ENCODE measurements around the gene RRAD. TPM values are rescaled to one million over a fixed set of nuclear protein-coding genes. Genes with fewer than 3 reads are reported as not detected.

RRAD gene
- total RNA-seq, 6 experiments from 2014 or later, result 0.51 to 7.7 (median 3.0) TPM; not detected in 1

DNA sequence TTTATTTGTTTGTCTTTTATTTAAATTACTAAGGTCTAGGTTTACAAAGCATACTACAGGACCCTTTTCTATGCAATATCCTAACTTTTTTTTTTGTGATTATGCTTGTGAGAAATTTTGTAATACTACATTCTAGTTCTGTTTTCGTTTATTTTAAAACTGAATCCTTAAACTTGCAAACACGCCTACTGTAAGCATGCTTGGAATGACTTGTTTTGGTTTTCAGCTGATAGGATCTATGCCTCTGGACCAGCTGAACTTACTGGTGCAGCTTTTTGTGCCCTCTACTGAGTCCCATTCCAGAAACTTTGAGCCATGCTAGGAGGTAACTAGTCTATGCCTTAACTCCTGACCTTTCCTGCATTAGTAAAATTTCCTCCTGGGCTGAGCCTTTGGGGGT is 39.0 kb downstream of the RRAD start:
- Histone ChIP-seq H3K27ac (no peak overlapping the region), H3K9me3 (no peaks in the 10 kb centered on the region), H3K27me3 (no peaks in the 10 kb centered on the region), H3K4me3 (no peak overlapping the region), H3K4me1 (peaks cover 0 to 14% (median 0%) of the 10 kb centered on the region in 4 donors), H3K36me3 (peaks cover 0 to 28% (median 2%) of the 10 kb centered on the region in 4 donors)
- 69% methylated on average over 2 of the region's 2 CpGs for WGBS (ENCODE audit: insufficient coverage, low coverage, low lambda C conversion rate, missing lambda C conversion rate)
- DNase-seq (no peak), ATAC-seq (no peak)
- intact Hi-C loops (cut with DNase I), result no loop called here
- TF ChIP-seq, protein P1, sequence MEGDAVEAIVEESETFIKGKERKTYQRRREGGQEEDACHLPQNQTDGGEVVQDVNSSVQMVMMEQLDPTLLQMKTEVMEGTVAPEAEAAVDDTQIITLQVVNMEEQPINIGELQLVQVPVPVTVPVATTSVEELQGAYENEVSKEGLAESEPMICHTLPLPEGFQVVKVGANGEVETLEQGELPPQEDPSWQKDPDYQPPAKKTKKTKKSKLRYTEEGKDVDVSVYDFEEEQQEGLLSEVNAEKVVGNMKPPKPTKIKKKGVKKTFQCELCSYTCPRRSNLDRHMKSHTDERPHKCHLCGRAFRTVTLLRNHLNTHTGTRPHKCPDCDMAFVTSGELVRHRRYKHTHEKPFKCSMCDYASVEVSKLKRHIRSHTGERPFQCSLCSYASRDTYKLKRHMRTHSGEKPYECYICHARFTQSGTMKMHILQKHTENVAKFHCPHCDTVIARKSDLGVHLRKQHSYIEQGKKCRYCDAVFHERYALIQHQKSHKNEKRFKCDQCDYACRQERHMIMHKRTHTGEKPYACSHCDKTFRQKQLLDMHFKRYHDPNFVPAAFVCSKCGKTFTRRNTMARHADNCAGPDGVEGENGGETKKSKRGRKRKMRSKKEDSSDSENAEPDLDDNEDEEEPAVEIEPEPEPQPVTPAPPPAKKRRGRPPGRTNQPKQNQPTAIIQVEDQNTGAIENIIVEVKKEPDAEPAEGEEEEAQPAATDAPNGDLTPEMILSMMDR (IDR thresholded peaks at IDR 0.05), result no peak
- TF ChIP-seq POLR2A (IDR thresholded peaks at IDR 0.05), result no peak

DNA sequence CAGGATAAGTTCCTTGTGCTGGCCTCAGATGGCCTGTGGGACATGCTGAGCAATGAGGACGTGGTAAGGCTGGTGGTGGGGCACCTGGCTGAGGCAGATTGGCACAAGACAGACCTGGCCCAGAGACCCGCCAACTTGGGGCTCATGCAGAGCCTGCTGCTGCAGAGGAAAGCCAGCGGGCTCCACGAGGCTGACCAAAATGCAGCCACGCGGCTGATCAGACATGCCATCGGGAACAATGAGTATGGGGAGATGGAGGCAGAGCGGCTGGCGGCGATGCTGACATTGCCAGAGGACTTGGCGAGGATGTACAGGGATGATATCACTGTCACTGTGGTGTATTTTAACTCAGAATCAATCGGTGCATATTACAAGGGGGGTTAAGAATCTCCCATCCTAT is 39.8 kb downstream of the RRAD start:
- Histone ChIP-seq H3K4me3 (no peak overlapping the region), H3K27me3 (no peaks in the 10 kb centered on the region), H3K27ac (no peak overlapping the region), H3K36me3 (peaks cover 0 to 28% (median 2%) of the 10 kb centered on the region in 4 donors), H3K4me1 (peaks cover 0 to 16% (median 0%) of the 10 kb centered on the region in 4 donors), H3K9me3 (no peaks in the 10 kb centered on the region)
- 79% methylated on average over 9 of the region's 12 CpGs for WGBS (ENCODE audit: insufficient coverage, low coverage, low lambda C conversion rate, missing lambda C conversion rate)
- DNase-seq (peak in 1 of 3 donors; percentile 20), ATAC-seq (no peak)
- TF ChIP-seq POLR2A (IDR thresholded peaks at IDR 0.05), result no peak
- TF ChIP-seq, protein P1 (IDR thresholded peaks at IDR 0.05), result no peak
- intact Hi-C loops (cut with DNase I), result no loop called here

DNA sequence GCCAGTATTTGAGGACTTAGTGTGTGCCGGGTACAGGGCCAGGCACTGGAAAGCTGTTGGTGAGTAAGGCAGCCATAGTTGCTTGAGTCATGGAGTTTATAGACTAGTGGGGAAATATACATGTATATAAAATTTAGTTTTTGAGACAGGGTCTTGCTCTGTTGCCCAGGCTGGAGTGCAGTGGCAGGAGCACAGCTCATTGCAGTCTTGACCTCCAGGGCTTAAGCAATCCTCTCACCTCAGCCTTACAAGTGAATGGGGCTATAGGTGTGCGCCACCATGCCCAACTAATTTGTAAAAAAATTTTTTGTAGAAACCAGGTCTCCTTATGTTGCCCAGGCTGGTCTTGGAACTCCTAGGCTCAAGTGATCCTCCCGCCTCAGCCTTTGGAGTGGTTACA is 42.6 kb downstream of the RRAD start:
- no peaks in the 10 kb centered on the region for H3K27me3 ChIP-seq
- TF ChIP-seq POLR2A (IDR thresholded peaks at IDR 0.05), result no peak
- TF ChIP-seq, protein P1 (IDR thresholded peaks at IDR 0.05), result no peak
- intact Hi-C loops (cut with DNase I), result no loop called here
- H3K4me3 ChIP-seq, result no peak overlapping the region
- ATAC-seq (no peak), DNase-seq (no peak)
- WGBS (ENCODE audit: insufficient coverage, low coverage, low lambda C conversion rate, missing lambda C conversion rate), result 96% methylated on average over 2 of the region's 3 CpGs
- H3K36me3 ChIP-seq, result peaks cover 0 to 28% (median 2%) of the 10 kb centered on the region in 4 donors
- no peak overlapping the region for H3K27ac ChIP-seq
- no peaks in the 10 kb centered on the region for H3K9me3 ChIP-seq
- H3K4me1 ChIP-seq, result peaks cover 0 to 22% (median 0%) of the 10 kb centered on the region in 4 donors

DNA sequence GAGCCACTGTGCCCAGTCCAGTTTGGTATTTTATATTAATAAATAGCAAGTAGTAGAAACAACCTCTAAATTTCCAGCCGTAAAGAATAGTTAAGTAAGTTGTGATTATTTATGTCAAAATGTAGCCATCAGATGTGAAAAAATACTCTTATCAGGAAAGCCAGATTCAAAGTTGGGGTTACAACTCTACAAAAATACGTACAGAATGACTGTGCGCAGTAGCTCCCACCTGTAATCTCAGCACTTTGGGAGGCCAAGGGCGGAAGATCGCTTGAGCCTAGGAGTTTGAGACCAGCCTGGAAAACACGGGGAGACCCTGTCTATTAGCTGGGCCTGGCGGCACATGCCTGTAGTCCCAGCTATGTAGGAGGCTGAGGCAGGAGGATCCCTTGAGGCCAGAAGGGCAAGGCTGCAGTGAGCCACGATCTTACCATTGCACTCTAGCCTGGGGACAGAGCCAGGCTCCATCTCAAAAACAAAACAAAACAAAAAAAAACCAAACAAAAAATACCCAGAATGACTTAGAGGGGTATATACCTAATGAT is 43.3 kb downstream of the RRAD start:
- no peak overlapping the region for H3K27ac ChIP-seq
- 84% methylated on average over 4 of the region's 8 CpGs for WGBS (ENCODE audit: insufficient coverage, low coverage, low lambda C conversion rate, missing lambda C conversion rate)
- peaks cover 0 to 28% (median 2%) of the 10 kb centered on the region in 4 donors for H3K36me3 ChIP-seq
- DNase-seq (peak in 1 of 3 donors; percentile 30), ATAC-seq (no peak)
- no peaks in the 10 kb centered on the region for H3K27me3 ChIP-seq
- intact Hi-C loops (cut with DNase I), result no loop called here
- H3K4me1 ChIP-seq, result peaks cover 0 to 22% (median 0%) of the 10 kb centered on the region in 4 donors
- H3K9me3 ChIP-seq, result no peaks in the 10 kb centered on the region
- no peak for TF ChIP-seq POLR2A (IDR thresholded peaks at IDR 0.05)
- TF ChIP-seq, protein P1 (IDR thresholded peaks at IDR 0.05), result no peak
- no peak overlapping the region for H3K4me3 ChIP-seq
